DMS114 treated with DMSO at 0.1 percent for 48 hours (cell line): Measurements from ENCODE around the gene GRB2.
"Not testable (repeated sequence)": the region's sequence is repeated elsewhere in the genome, so short reads cannot be mapped to it uniquely, and the experiment has no call there.

Source experiments
- DNase-seq: peaks from one replicate; lab custom pipeline; 2025; ENCODE audit not compliant: unreplicated experiment; lab: John Stamatoyannopoulos, UW

GRB2 gene

GRCh38 chr17:75353176-75353575 lies 52.3 kb downstream of the GRB2 start:
- no peak for DNase-seq

GRCh38 chr17:75352079-75352569 lies 53.4 kb downstream of the GRB2 start:
- no peak for DNase-seq

GRCh38 chr17:75350706-75351105 lies 54.8 kb downstream of the GRB2 start:
- DNase-seq = no peak

- DNase-seq = no peak
These were observed 55.4 kb downstream of the GRB2 start for GRCh38 chr17:75350029-75350428.

- no peak for DNase-seq
These were observed 55.9 kb downstream of the GRB2 start for GRCh38 chr17:75349589-75349988.

- DNase-seq = no peak
These were observed 57.0 kb downstream of the GRB2 start for GRCh38 chr17:75348386-75349012.

GRCh38 chr17:75346906-75347305 lies 58.6 kb downstream of the GRB2 start:
- DNase-seq = no peak

GRCh38 chr17:75346368-75346767 lies 59.1 kb downstream of the GRB2 start:
- not testable (repeated sequence) for DNase-seq

- no peak for DNase-seq
These were observed 59.8 kb downstream of the GRB2 start for GRCh38 chr17:75345514-75346167.

GRCh38 chr17:75344666-75345065 lies 60.8 kb downstream of the GRB2 start:
- no peak for DNase-seq

GRCh38 chr17:75342996-75343395 lies 62.5 kb downstream of the GRB2 start:
- no peak for DNase-seq

- DNase-seq = no peak
These were observed 63.5 kb downstream of the GRB2 start for GRCh38 chr17:75341784-75342486.

- DNase-seq = no peak
These were observed 64.8 kb downstream of the GRB2 start for GRCh38 chr17:75340631-75341030.

GRCh38 chr17:75339971-75340370 lies 65.5 kb downstream of the GRB2 start:
- no peak for DNase-seq

- no peak for DNase-seq
These were observed 67.1 kb downstream of the GRB2 start for GRCh38 chr17:75338335-75338734.

GRCh38 chr17:75335315-75335714 lies 70.2 kb downstream of the GRB2 start:
- no peak for DNase-seq

GRCh38 chr17:75334723-75335122 lies 70.8 kb downstream of the GRB2 start:
- no peak for DNase-seq

- no peak for DNase-seq
These were observed 73.8 kb downstream of the GRB2 start for GRCh38 chr17:75331671-75332070.

GRCh38 chr17:75327757-75328156 lies 77.7 kb downstream of the GRB2 start:
- DNase-seq = no peak

GRCh38 chr17:75326226-75326848 lies 79.1 kb downstream of the GRB2 start:
- no peak for DNase-seq

- DNase-seq = no peak
These were observed 79.7 kb downstream of the GRB2 start for GRCh38 chr17:75325827-75326225.

- no peak for DNase-seq
These were observed 80.1 kb downstream of the GRB2 start for GRCh38 chr17:75325348-75325747.
